KMS-11 (cell line): ENCODE results near the gene TLE4.

ENCODE experiments used
- H2AFZ ChIP-seq: fragments of 200-600 bp; sonication (generic); 2 replicates; pipeline ENCODE4 v1.6.1; 2016; ENCODE audit warnings: antibody characterized with exemption, mixed run types, low read depth
- H3K27ac ChIP-seq: fragments of 200-600 bp; sonication (generic); 2 replicates; pipeline ENCODE4 v1.6.1; 2016; ENCODE audit warnings: mild to moderate bottlenecking, mixed run types
- H3K27me3 ChIP-seq: fragments of 200-600 bp; sonication (generic); 2 replicates; pipeline ENCODE4 v1.6.1; 2017; ENCODE audit warnings: mild to moderate bottlenecking, low read depth, mixed run types, moderate library complexity; ENCODE audit not compliant: insufficient read depth
- H3K36me3 ChIP-seq: fragments of 200-600 bp; sonication (generic); 2 replicates; pipeline ENCODE4 v1.6.1; 2017; ENCODE audit warnings: mild to moderate bottlenecking, mixed run types; ENCODE audit not compliant: insufficient read depth
- H3K4me1 ChIP-seq: fragments of 200-600 bp; sonication (generic); 2 replicates; pipeline ENCODE4 v1.6.1; 2016; ENCODE audit warnings: mild to moderate bottlenecking, low read depth, mixed run types; ENCODE audit not compliant: poor library complexity, severe bottlenecking
- H3K4me2 ChIP-seq: fragments of 200-600 bp; sonication (generic); 2 replicates; pipeline ENCODE4 v1.7.0; 2016; ENCODE audit warnings: mild to moderate bottlenecking, mixed run types
- H3K4me3 ChIP-seq: fragments of 200-600 bp; sonication (generic); IDR thresholded peaks from 2 replicates; pipeline ENCODE4 v1.6.1; 2017; ENCODE audit warnings: low read depth, low read length, mixed read lengths; ENCODE audit not compliant: insufficient read depth
- H3K79me2 ChIP-seq: fragments of 200-600 bp; sonication (generic); 2 replicates; pipeline ENCODE4 v1.6.1; 2016; ENCODE audit warnings: low read depth, mixed run types; ENCODE audit not compliant: insufficient read depth
- H3K9ac ChIP-seq: fragments of 200-600 bp; sonication (generic); 2 replicates; pipeline ENCODE4 v1.6.1; 2016; ENCODE audit warnings: mild to moderate bottlenecking, mixed run types
- H4K20me1 ChIP-seq: fragments of 200-600 bp; sonication (generic); 2 replicates; pipeline ENCODE4 v1.6.1; 2016; ENCODE audit warnings: mild to moderate bottlenecking, mixed run types; ENCODE audit not compliant: insufficient read depth
- TF ChIP-seq, protein P1 (sequence below): fragments of 200-600 bp; sonication (generic); conservative IDR thresholded peaks from 2 replicates; pipeline ENCODE4 v1.6.1; 2017; ENCODE audit warnings: low read depth, mild to moderate bottlenecking, antibody characterized with exemption, low read length, moderate library complexity, mixed read lengths

Gene TLE4

DNA sequence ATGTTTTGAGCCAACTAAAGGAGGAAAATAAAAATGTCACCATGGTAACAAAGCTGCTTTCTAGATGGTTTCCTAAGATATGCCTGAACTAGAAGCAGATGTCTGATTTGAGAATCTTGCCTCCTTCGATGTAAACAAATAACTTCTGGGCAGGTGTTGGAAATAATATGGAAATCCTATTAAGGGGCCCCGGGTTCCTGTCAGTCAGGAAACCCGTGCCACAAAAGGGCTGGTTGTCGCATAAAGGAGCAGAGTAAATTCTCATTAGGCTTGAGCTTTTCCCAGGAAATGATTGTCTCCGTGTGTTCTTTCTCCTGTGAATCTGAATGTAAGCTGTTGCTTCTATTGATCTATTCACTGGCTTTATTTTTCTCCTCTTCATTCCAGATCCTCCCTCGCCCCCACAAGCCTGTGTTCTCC lies 90.8 kb downstream of the TLE4 start:
- H3K4me1 ChIP-seq = no peaks in the 10 kb centered on the region
- H3K4me3 ChIP-seq = no peak overlapping the region
- H3K27me3 ChIP-seq = no peaks in the 10 kb centered on the region
- no peaks in the 10 kb centered on the region for H3K36me3 ChIP-seq
- no peaks in the 10 kb centered on the region for H3K79me2 ChIP-seq
- no peak overlapping the region for H3K4me2 ChIP-seq
- no peak overlapping the region for H2AFZ ChIP-seq
- TF ChIP-seq, protein P1, sequence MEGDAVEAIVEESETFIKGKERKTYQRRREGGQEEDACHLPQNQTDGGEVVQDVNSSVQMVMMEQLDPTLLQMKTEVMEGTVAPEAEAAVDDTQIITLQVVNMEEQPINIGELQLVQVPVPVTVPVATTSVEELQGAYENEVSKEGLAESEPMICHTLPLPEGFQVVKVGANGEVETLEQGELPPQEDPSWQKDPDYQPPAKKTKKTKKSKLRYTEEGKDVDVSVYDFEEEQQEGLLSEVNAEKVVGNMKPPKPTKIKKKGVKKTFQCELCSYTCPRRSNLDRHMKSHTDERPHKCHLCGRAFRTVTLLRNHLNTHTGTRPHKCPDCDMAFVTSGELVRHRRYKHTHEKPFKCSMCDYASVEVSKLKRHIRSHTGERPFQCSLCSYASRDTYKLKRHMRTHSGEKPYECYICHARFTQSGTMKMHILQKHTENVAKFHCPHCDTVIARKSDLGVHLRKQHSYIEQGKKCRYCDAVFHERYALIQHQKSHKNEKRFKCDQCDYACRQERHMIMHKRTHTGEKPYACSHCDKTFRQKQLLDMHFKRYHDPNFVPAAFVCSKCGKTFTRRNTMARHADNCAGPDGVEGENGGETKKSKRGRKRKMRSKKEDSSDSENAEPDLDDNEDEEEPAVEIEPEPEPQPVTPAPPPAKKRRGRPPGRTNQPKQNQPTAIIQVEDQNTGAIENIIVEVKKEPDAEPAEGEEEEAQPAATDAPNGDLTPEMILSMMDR = no peak
- no peak overlapping the region for H3K9ac ChIP-seq
- H3K27ac ChIP-seq = no peak overlapping the region
- H4K20me1 ChIP-seq = no peaks in the 10 kb centered on the region

DNA sequence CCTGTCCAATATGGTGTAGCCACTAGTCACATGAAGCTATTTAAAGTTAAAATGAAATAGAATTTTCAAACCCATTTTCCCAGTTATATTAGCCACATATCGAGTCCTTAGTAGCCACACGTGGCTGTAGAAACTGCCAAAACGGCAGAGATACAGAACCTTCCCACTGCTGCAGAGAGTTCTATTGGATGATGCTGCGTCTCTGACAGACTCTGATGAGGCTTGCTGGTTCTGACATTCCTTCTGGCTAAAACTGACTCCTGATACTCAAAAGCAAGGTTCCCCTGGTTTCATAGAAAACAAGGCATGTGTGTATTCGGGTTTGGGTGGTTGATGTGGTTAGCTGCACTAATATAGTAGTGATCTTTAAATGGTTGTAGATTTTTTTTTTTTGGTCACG lies 91.5 kb downstream of the TLE4 start:
- no peak overlapping the region for H2AFZ ChIP-seq
- no peak overlapping the region for H3K4me3 ChIP-seq
- H3K36me3 ChIP-seq = no peaks in the 10 kb centered on the region
- H4K20me1 ChIP-seq = no peaks in the 10 kb centered on the region
- H3K79me2 ChIP-seq = no peaks in the 10 kb centered on the region
- H3K4me1 ChIP-seq = no peaks in the 10 kb centered on the region
- no peak overlapping the region for H3K9ac ChIP-seq
- TF ChIP-seq, protein P1 = no peak
- no peaks in the 10 kb centered on the region for H3K27me3 ChIP-seq
- H3K4me2 ChIP-seq = no peak overlapping the region
- no peak overlapping the region for H3K27ac ChIP-seq

DNA sequence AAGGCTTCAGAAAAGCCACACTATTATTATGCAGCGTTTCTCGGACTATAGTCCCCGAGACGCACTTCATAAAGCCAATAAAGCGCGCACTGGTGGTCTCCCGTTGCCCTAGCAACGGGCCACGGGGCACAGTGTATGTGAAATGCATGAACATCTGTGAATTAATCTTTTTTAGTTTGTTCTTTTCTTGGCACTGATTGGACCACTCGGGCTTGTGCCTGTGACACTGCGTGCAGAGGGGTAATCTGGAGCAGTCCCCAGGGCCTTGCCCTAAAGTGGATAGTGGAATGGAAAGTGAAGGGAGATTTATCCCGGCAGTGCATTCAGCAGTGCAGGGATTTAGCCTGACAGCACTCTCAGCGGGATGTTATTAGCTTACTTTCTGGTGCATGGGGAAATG lies 92.1 kb downstream of the TLE4 start:
- H3K79me2 ChIP-seq = no peaks in the 10 kb centered on the region
- H3K4me2 ChIP-seq = no peak overlapping the region
- no peaks in the 10 kb centered on the region for H3K4me1 ChIP-seq
- H4K20me1 ChIP-seq = no peaks in the 10 kb centered on the region
- no peaks in the 10 kb centered on the region for H3K36me3 ChIP-seq
- no peak overlapping the region for H3K9ac ChIP-seq
- H3K27ac ChIP-seq = no peak overlapping the region
- H2AFZ ChIP-seq = no peak overlapping the region
- TF ChIP-seq, protein P1 = no peak
- no peaks in the 10 kb centered on the region for H3K27me3 ChIP-seq
- H3K4me3 ChIP-seq = no peak overlapping the region

DNA sequence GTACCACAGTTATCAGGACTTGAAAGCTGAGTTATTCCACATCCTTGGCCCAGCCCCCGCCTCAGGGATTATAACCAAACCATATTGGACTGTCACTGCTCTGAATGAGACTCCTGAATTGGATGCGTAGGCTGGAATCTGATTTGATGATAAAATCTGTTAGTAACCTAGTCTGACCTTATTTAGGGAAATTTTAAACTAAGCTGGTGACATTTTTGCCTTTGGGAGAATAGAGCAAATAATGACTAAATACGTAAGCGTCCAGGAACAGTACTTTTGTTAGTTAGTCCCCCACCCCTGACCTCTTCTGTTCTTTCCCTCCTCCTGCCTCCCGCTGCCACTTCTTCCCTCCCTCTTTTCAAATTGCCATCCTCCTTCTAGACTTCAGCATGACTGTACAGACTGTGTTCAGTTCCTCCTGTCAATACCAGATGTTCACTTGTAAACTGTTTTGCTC lies 92.6 kb downstream of the TLE4 start:
- no peaks in the 10 kb centered on the region for H3K36me3 ChIP-seq
- no peak overlapping the region for H2AFZ ChIP-seq
- TF ChIP-seq, protein P1 = no peak
- H3K4me3 ChIP-seq = no peak overlapping the region
- H4K20me1 ChIP-seq = no peaks in the 10 kb centered on the region
- no peaks in the 10 kb centered on the region for H3K4me1 ChIP-seq
- no peak overlapping the region for H3K4me2 ChIP-seq
- no peak overlapping the region for H3K27ac ChIP-seq
- H3K79me2 ChIP-seq = no peaks in the 10 kb centered on the region
- no peaks in the 10 kb centered on the region for H3K27me3 ChIP-seq
- no peak overlapping the region for H3K9ac ChIP-seq

DNA sequence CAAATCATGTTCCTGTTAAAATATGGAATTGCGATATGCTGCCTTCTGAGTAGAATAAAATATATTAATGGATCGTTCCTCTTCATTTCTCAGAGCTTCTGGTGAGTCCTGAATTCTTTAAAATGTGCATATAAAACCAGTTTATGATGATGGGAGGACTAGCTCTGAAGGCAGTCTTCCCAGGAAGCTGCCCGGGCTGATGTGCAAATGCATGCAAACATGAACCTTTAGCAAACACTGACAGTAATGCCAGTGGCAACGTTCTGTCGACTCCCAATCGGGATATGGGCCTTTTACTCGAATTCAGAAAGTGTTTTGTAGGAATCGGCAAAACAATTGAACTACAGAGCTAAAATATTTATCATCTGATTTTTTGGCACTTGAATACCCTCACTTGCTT lies 93.6 kb downstream of the TLE4 start:
- H3K4me1 ChIP-seq = no peaks in the 10 kb centered on the region
- TF ChIP-seq, protein P1 = no peak
- no peak overlapping the region for H3K4me2 ChIP-seq
- no peak overlapping the region for H3K27ac ChIP-seq
- no peaks in the 10 kb centered on the region for H3K79me2 ChIP-seq
- no peaks in the 10 kb centered on the region for H3K27me3 ChIP-seq
- H3K4me3 ChIP-seq = no peak overlapping the region
- H2AFZ ChIP-seq = no peak overlapping the region
- H4K20me1 ChIP-seq = no peaks in the 10 kb centered on the region
- no peak overlapping the region for H3K9ac ChIP-seq
- H3K36me3 ChIP-seq = no peaks in the 10 kb centered on the region
